Neural progenitor cell (in vitro differentiated cells): ENCODE results near the gene SLC5A10. TPM values are rescaled to one million over a fixed set of nuclear protein-coding genes. Genes with fewer than 3 reads are reported as not detected.

Source experiments
- DNase-seq: peaks from one replicate; pipeline ENCODE4 v3.0.0-alpha.2; 2016; ENCODE audit warnings: low spot score
- H2AFZ ChIP-seq: fragments of 200-600 bp; sonication (generic); replicated peaks from 2 replicates; pipeline ENCODE4 v1.6.1; 2016; ENCODE audit warnings: antibody characterized with exemption
- H3F3A ChIP-seq: fragments of 200-600 bp; sonication (generic); 2 replicates; pipeline ENCODE4 v1.6.1; 2016; ENCODE audit warnings: antibody characterized with exemption, low read depth
- H3K27ac ChIP-seq: fragments of 200-600 bp; sonication (generic); 2 replicates; pipeline ENCODE4 v1.5.1; 2016; ENCODE audit warnings: mild to moderate bottlenecking
- H3K27me3 ChIP-seq: fragments of 200-600 bp; sonication (generic); 2 replicates; pipeline ENCODE4 v1.6.1; 2016; ENCODE audit warnings: mild to moderate bottlenecking, moderate library complexity
- H3K36me3 ChIP-seq: fragments of 200-600 bp; sonication (generic); 2 replicates; pipeline ENCODE4 v1.5.1; 2016
- H3K4me1 ChIP-seq: fragments of 200-600 bp; sonication (generic); 2 replicates; pipeline ENCODE4 v1.6.1; 2016; ENCODE audit warnings: mixed run types
- H3K4me2 ChIP-seq: fragments of 200-600 bp; sonication (generic); 2 replicates; pipeline ENCODE4 v1.6.1; 2016
- H3K4me3 ChIP-seq: fragments of 200-600 bp; sonication (generic); 2 replicates; pipeline ENCODE4 v1.5.1; 2016
- H3K79me2 ChIP-seq: fragments of 200-600 bp; sonication (generic); 2 replicates; pipeline ENCODE4 v1.6.1; 2016; ENCODE audit warnings: low read depth
- H3K9ac ChIP-seq: fragments of 200-600 bp; sonication (generic); 2 replicates; pipeline ENCODE4 v1.6.1; 2016
- H3K9me3 ChIP-seq: fragments of 200-600 bp; sonication (generic); 2 replicates; pipeline ENCODE4 v1.5.1; 2016; ENCODE audit warnings: low read depth
- H4K20me1 ChIP-seq: fragments of 200-600 bp; sonication (generic); 2 replicates; pipeline ENCODE4 v1.6.1; 2016; ENCODE audit warnings: low read depth
- H3K27ac Mint-ChIP-seq: 3 replicates; pipeline ENCODE4 v1.8.0; 2021; ENCODE audit warnings: mixed read lengths
- H3K27me3 Mint-ChIP-seq: 2 replicates; pipeline ENCODE4 v1.8.0; 2022; ENCODE audit warnings: low read depth, mild to moderate bottlenecking, inconsistent platforms, moderate library complexity, mixed read lengths; ENCODE audit not compliant: insufficient read depth
- H3K36me3 Mint-ChIP-seq: 3 replicates; pipeline ENCODE4 v1.8.0; 2021; ENCODE audit warnings: mixed read lengths
- H3K4me1 Mint-ChIP-seq: 3 replicates; pipeline ENCODE4 v1.8.0; 2021; ENCODE audit warnings: mixed read lengths
- H3K4me3 Mint-ChIP-seq: 3 replicates; pipeline ENCODE4 v1.8.0; 2021; ENCODE audit warnings: mild to moderate bottlenecking, moderate library complexity, mixed read lengths
- H3K9me3 Mint-ChIP-seq: 3 replicates; pipeline ENCODE4 v1.8.0; 2020; ENCODE audit warnings: mixed read lengths
- EZH2 ChIP-seq: fragments of 200-600 bp; sonication (generic); IDR thresholded peaks from 2 replicates; pipeline ENCODE4 v1.6.1; 2017; ENCODE audit warnings: antibody characterized with exemption, mild to moderate bottlenecking, moderate library complexity
- EZH2phosphoT487 ChIP-seq: fragments of 200-600 bp; sonication (generic); IDR thresholded peaks from 2 replicates; pipeline ENCODE4 v1.6.1; 2017; ENCODE audit warnings: antibody characterized with exemption
- total RNA-seq: library from RNA; depleted of rRNA; stranded (reverse); fragments of >200 nt; gene quantifications from 2 replicates; pipeline ENCODE4 v1.2.3, GENCODE V29; 2015; ENCODE audit warnings: low replicate concordance
- TF ChIP-seq, protein P1 (sequence below): fragments of 200-600 bp; sonication (generic); IDR thresholded peaks from 2 replicates; pipeline ENCODE4 v1.5.1; 2017; ENCODE audit warnings: antibody characterized with exemption, mild to moderate bottlenecking

Gene SLC5A10
- total RNA-seq, 1 donor from 2014 or later, result not detected

DNA sequence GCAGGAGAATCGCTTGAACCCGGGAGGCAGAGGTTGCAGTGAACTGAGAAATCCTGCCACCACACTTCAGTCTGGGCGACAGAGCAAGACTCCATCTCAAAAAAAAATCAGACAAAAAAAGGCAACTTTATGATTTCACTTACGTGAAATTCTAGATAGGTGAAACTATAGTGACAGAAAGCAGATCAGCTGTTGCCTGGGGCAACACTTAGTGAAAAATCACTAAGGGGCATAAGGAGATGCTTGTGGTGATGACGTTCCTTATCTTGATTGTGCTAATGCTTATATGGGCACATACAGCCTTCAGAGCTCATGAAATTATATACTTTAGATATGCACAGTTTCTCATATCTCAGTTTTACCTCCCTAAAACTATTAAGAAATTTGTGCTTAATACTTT lies 41.6 kb upstream of the SLC5A10 start:
- H3K36me3 ChIP-seq, result peaks cover 12% of the 10 kb centered on the region
- no peaks in the 10 kb centered on the region for H3K79me2 ChIP-seq
- H3K9me3 Mint-ChIP-seq, result peaks cover 2% of the 10 kb centered on the region
- H3K36me3 Mint-ChIP-seq, result peaks cover 35% of the 10 kb centered on the region
- no peak overlapping the region for H3K4me3 ChIP-seq
- no peak overlapping the region for H3K27ac ChIP-seq
- no peaks in the 10 kb centered on the region for H3K9me3 ChIP-seq
- TF ChIP-seq EZH2phosphoT487 (no peak), EZH2 (no peak)
- TF ChIP-seq, protein P1, sequence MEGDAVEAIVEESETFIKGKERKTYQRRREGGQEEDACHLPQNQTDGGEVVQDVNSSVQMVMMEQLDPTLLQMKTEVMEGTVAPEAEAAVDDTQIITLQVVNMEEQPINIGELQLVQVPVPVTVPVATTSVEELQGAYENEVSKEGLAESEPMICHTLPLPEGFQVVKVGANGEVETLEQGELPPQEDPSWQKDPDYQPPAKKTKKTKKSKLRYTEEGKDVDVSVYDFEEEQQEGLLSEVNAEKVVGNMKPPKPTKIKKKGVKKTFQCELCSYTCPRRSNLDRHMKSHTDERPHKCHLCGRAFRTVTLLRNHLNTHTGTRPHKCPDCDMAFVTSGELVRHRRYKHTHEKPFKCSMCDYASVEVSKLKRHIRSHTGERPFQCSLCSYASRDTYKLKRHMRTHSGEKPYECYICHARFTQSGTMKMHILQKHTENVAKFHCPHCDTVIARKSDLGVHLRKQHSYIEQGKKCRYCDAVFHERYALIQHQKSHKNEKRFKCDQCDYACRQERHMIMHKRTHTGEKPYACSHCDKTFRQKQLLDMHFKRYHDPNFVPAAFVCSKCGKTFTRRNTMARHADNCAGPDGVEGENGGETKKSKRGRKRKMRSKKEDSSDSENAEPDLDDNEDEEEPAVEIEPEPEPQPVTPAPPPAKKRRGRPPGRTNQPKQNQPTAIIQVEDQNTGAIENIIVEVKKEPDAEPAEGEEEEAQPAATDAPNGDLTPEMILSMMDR, result no peak
- DNase-seq, result no peak
- no peaks in the 10 kb centered on the region for H3F3A ChIP-seq
- H3K4me2 ChIP-seq, result no peak overlapping the region
- no peak overlapping the region for H3K27ac Mint-ChIP-seq
- H3K9ac ChIP-seq, result no peak overlapping the region
- no peaks in the 10 kb centered on the region for H4K20me1 ChIP-seq
- H3K4me3 Mint-ChIP-seq, result no peak overlapping the region
- no peaks in the 10 kb centered on the region for H3K4me1 ChIP-seq
- peaks cover 2% of the 10 kb centered on the region for H3K27me3 Mint-ChIP-seq
- no peak overlapping the region for H2AFZ ChIP-seq
- H3K27me3 ChIP-seq, result no peaks in the 10 kb centered on the region
- no peaks in the 10 kb centered on the region for H3K4me1 Mint-ChIP-seq

DNA sequence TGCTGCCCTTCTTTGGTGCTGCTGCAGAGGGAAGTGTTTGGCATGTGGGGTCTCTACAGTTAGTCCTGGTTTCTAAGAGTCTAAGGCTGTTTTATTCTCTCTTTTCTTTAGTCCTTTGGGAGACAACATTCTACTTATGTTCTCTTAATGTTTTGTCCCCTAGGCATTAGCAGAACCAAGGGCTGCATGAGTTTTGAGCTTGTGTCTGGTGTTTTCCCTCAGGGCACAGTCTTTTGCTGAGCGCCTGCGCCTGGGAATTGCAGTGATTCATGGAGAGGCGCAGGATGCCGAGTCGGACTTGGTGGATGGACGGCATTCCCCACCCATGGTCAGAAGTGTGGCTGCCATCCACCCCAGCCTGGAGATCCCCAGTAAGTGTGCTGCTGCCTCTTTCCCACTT lies 41.1 kb upstream of the SLC5A10 start:
- DNase-seq, result no peak
- H3K27me3 ChIP-seq, result no peaks in the 10 kb centered on the region
- peaks cover 12% of the 10 kb centered on the region for H3K36me3 ChIP-seq
- H3F3A ChIP-seq, result no peaks in the 10 kb centered on the region
- H3K4me1 ChIP-seq, result no peaks in the 10 kb centered on the region
- H3K9ac ChIP-seq, result no peak overlapping the region
- no peaks in the 10 kb centered on the region for H3K4me1 Mint-ChIP-seq
- H3K9me3 ChIP-seq, result no peaks in the 10 kb centered on the region
- H3K27ac ChIP-seq, result no peak overlapping the region
- H3K27ac Mint-ChIP-seq, result no peak overlapping the region
- H3K4me3 Mint-ChIP-seq, result no peak overlapping the region
- H3K4me3 ChIP-seq, result no peak overlapping the region
- TF ChIP-seq EZH2phosphoT487 (no peak), EZH2 (no peak)
- TF ChIP-seq, protein P1, result no peak
- peaks cover 37% of the 10 kb centered on the region for H3K36me3 Mint-ChIP-seq
- H3K9me3 Mint-ChIP-seq, result peaks cover 2% of the 10 kb centered on the region
- peaks cover 2% of the 10 kb centered on the region for H3K27me3 Mint-ChIP-seq
- H4K20me1 ChIP-seq, result no peaks in the 10 kb centered on the region
- no peaks in the 10 kb centered on the region for H3K79me2 ChIP-seq
- H3K4me2 ChIP-seq, result no peak overlapping the region
- H2AFZ ChIP-seq, result no peak overlapping the region

DNA sequence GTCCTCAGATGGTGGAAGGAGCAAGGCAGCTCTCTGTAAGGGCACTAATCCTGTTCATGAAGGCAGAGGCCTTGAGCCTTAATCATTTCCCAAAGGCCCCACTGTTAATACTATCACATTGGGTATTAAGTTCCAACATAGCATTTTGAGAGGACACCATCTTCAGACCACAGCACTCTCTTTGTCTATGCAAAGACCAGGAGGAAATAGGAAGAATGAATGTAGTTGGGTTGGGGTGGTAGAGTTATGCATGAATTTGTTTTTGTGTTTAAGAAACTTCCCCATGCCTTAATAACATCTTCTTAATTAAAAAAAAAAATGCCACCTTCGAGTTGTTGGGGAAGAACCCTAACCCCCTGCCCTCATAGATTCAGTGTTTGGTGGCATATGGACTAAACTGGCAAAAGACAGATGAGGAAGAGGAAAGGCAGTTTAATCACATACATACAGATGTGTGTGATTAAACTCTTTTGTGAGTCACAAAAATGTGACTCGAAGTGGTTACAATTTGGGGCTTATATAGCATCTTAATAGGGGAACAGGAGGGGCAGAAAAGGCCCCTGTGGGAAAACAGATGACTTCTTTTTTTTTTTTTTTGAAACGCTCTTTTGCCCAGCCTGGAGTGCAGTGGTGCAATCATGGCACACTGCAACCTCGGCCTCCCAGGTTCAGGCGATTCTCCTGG lies 35.0 kb upstream of the SLC5A10 start:
- Histone ChIP-seq H3K9ac (no peak overlapping the region), H3K27ac (no peak overlapping the region), H2AFZ (no peak overlapping the region), H3K4me2 (no peak overlapping the region), H3K4me3 (no peak overlapping the region), H4K20me1 (peaks cover 10% of the 10 kb centered on the region), H3K27me3 (no peaks in the 10 kb centered on the region), H3F3A (no peaks in the 10 kb centered on the region), H3K9me3 (no peaks in the 10 kb centered on the region), H3K79me2 (peaks cover 16% of the 10 kb centered on the region), H3K36me3 (no peaks in the 10 kb centered on the region), H3K4me1 (no peaks in the 10 kb centered on the region)
- DNase-seq, result no peak
- Mint-ChIP-seq H3K27me3 (peaks cover 5% of the 10 kb centered on the region), H3K9me3 (peaks cover 2% of the 10 kb centered on the region), H3K27ac (no peak overlapping the region), H3K4me1 (peaks cover 5% of the 10 kb centered on the region), H3K36me3 (peaks cover 37% of the 10 kb centered on the region), H3K4me3 (no peak overlapping the region)
- TF ChIP-seq EZH2 (no peak), EZH2phosphoT487 (no peak)
- TF ChIP-seq, protein P1, result no peak
